ACC112 (cell line): ENCODE measurements around the gene MTMR4.
"Not testable (repeated sequence)": the region's sequence is repeated elsewhere in the genome, so short reads cannot be mapped to it uniquely, and the experiment has no call there.

Source experiments
- H2AFZ ChIP-seq: fragments of 200-600 bp; sonication (generic); one replicate; pipeline ENCODE4 v1.6.0; 2017; ENCODE audit warnings: antibody characterized with exemption, low read length; ENCODE audit not compliant: unreplicated experiment
- H3K27ac ChIP-seq: fragments of 200-600 bp; sonication (generic); 2 replicates; pipeline ENCODE4 v1.5.1; 2014; ENCODE audit warnings: low read depth, mild to moderate bottlenecking, antibody characterized with exemption, low read length, moderate library complexity
- H3K27me3 ChIP-seq: fragments of 200-600 bp; sonication (generic); 2 replicates; pipeline ENCODE4 v1.6.1; 2014; ENCODE audit warnings: mild to moderate bottlenecking, antibody characterized with exemption, low read length, moderate library complexity, mixed read lengths; ENCODE audit not compliant: insufficient read depth
- H3K36me3 ChIP-seq: fragments of 200-600 bp; sonication (generic); 2 replicates; pipeline ENCODE4 v1.6.1; 2016; ENCODE audit warnings: mild to moderate bottlenecking, antibody characterized with exemption, low read length, moderate library complexity, mixed read lengths; ENCODE audit not compliant: insufficient read depth
- H3K4me1 ChIP-seq: fragments of 200-600 bp; sonication (generic); one replicate; pipeline ENCODE4 v1.6.1; 2016; ENCODE audit warnings: low read length, mixed read lengths; ENCODE audit not compliant: insufficient read depth, unreplicated experiment, control insufficient read depth
- H3K4me3 ChIP-seq: fragments of 200-600 bp; sonication (generic); 2 replicates; pipeline ENCODE4 v1.5.1; 2014; ENCODE audit warnings: mild to moderate bottlenecking, low read depth, low read length
- H3K79me2 ChIP-seq: fragments of 200-600 bp; sonication (generic); one replicate; pipeline ENCODE4 v1.6.0; 2016; ENCODE audit warnings: low read length; ENCODE audit not compliant: control insufficient read depth, unreplicated experiment, insufficient read depth

MTMR4 gene

DNA sequence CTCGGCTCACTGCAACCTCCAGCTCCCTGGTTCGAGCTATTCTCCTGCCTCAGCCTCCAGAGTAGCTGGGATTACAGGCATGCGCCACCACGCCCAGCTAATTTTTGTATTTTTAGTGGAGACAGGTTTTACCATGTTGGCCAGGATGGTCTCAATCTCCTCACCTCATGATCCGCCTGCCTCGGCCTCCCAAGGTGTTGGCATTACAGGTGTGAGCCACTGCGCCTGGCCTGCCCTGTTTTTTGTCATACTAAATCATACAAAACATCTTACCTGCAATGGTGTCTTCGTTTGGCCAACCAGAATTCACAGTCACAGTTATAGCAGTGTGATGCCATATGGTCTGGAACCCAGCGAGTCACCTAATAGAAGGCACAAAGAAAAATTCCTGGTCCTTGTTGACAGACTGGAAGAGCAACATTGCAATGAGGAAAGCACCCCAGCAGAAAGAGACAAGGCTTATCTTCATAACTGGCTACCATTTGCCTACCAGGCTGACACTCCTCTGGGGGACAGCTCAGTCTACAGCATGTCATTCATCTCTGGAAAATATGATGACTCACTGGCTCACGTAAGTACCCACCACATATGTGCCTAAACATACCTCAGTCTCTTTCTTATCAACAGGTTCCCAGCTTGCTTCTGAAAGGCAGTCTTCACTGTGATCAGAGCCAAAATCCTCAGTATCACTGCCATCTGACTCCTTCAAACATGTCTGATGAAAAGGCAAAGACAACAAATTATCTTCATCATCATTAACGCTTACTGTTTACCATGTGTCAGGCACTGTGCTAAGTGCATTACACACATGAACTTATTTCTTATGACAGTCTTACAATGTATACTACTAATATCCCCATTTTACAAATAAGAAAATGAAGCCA, 22.0 kb downstream of the MTMR4 start:
- H3K79me2 ChIP-seq, result no peaks in the 10 kb centered on the region
- H3K4me3 ChIP-seq, result no peak overlapping the region
- H2AFZ ChIP-seq, result no peak overlapping the region
- no peaks in the 10 kb centered on the region for H3K27me3 ChIP-seq
- H3K4me1 ChIP-seq, result no peaks in the 10 kb centered on the region
- H3K27ac ChIP-seq, result no peak overlapping the region
- H3K36me3 ChIP-seq, result peaks cover 64% of the 10 kb centered on the region

DNA sequence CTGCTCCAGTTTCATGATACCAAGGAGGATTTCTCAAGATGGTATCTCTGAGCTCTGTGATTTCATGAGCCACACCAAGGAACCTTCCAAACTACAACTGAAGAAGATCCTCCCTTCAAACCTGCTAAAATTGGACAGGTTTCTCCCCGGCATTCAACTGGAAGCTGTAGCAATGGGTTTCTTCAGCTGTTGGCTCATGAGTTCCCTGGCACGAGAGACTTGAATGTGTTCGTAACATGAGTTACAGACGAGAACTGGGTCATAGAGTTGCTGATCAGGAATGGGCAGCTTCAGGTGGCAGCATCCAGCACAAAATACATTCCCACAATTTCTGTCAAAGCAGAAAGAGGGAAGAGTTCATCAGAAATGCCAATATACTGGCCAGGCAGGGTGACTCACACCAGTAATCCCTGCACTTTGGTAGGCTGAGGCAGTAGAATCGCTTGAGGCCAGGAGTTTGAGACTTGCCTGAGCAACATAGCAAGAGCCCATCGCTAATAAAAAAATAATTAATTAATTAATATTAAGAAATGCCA, 22.9 kb downstream of the MTMR4 start:
- Histone ChIP-seq H3K36me3 (peaks cover 60% of the 10 kb centered on the region), H3K4me1 (no peaks in the 10 kb centered on the region)

DNA sequence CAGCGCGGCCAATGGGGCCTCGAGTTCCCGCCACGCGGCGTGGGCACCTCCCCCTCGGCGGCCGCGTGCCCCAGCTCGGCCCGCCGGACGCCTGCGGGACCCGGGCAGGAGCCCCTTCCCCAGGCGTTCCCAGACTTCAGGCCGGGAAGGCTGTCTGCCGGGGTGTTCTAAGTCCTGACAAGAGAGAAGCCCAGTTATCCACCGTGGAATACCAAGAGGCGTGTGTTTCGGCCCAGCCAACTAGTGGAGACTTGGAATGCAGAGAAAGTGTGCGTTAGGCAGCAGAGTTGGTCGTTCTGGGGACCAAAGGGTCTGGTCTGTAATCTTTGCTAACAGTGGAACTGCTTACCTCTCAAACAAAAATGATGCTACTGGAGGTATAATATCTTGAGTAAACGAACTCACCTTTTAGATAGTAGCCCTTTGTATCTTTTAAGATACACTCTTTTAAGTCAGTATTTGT, 26.0 kb downstream of the MTMR4 start:
- Histone ChIP-seq H3K36me3 (peaks cover 41% of the 10 kb centered on the region), H3K79me2 (no peaks in the 10 kb centered on the region), H3K4me3 (no peak overlapping the region)

More for the DNA sequence above, 22.9 kb downstream of the MTMR4 start:
- H2AFZ ChIP-seq, result no peak overlapping the region
- H3K27ac ChIP-seq, result no peak overlapping the region
- no peaks in the 10 kb centered on the region for H3K27me3 ChIP-seq
- no peaks in the 10 kb centered on the region for H3K79me2 ChIP-seq
- no peak overlapping the region for H3K4me3 ChIP-seq

DNA sequence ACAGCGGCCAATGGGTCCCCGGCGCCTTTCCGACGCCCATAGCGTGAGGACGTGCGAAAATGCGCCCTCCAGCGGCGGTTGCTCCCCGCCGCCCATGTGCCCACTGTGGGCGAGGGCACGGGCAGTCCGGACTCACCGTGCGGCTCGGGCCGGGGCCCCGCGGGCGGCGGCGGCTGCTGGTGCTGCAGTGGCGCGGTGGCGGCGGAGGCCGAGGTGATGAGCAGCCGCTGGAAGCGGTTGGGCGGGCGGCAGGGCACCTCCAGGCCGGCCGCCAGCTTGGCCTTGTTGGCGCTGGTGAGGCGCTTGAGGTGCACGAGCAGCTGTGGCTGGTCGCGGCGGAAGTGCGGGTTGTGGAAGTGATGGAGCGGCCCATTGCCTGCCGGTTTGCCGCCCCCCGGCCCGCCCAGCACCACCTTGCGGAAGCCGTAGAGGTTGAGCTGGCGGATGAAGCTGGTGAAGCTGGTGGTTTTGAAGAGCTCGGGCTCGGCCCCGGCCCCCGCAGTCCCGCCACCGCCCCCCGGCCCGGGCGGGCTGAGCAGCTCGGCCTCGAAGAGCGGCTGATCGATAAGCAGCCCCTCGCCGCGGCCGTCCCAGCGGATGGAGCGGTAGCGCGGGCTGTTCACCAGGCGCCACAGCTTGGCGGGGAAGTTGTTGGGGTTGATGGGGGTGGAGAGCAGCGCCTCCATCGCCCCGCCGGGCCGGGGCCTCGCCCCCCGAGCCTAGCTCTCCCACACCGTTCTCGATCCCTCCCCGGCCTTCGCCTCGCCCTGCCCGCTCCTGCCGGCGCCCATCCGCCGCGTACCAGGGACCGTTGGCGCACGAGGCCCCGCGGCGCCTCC, 26.6 kb downstream of the MTMR4 start, which contains the start of gene HSF5:
HSF5 (minus strand) TSS at position 820 of the 839 bp plus-strand sequence; CDS start at position 686, 134 bp downstream.
- H3K79me2 ChIP-seq, result no peaks in the 10 kb centered on the region
- no peak within 1 kb of the TSS for H3K27ac ChIP-seq
- H3K36me3 ChIP-seq, result peaks cover 35% of the 10 kb centered on the region
- H2AFZ ChIP-seq, result no peak within 1 kb of the TSS
- H3K4me1 ChIP-seq, result no peaks in the 10 kb centered on the region
- peaks cover 8% of the 10 kb centered on the region; the same call in 1 of the 2 replicates for H3K27me3 ChIP-seq
- H3K4me3 ChIP-seq, result no peak within 1 kb of the TSS

More for the DNA sequence above, 26.0 kb downstream of the MTMR4 start:
- no peak overlapping the region for H2AFZ ChIP-seq
- H3K27ac ChIP-seq, result no peak overlapping the region
- H3K4me1 ChIP-seq, result no peaks in the 10 kb centered on the region
- H3K27me3 ChIP-seq, result peaks cover 3% of the 10 kb centered on the region; the same call in 1 of the 2 replicates

DNA sequence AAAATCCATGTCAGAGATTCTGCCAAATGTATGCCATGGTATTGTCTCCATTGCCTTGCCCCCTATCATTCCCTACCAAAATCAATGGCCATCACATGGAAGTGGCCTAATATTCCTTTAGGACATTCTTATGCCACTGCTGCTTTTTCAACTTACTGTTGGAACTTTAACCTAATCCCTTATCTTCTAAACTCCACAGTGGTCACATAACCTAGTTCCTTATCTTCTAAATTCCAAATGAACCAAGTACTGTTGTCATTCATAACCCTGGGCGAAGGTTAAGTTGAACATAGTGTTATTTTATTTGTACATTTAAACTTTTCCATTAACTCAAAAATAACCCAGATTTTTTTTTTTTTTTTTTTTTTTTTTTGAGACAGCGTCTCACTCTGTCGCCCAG, 29.8 kb downstream of the MTMR4 start:
- no peaks in the 10 kb centered on the region for H3K4me1 ChIP-seq

DNA sequence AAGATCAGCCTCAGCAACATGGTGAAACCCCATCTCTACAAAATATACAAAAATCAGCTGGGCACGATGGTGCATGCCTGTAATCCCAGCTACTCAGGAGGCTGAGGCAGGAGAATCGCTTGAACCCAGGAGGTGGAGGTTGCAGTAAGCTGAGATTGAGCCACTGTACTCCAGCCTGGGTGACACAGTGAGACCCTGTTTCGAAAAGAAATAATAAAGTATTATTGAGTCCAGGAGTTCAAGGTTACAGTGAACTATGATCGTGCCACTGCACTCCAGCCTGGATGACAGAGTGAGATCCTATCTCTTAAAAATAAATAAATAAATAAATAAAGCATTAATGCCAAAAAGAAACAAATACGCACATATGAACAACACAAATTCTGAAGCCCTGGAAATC, 32.6 kb downstream of the MTMR4 start:
- H2AFZ ChIP-seq, H3K4me1 ChIP-seq, H3K27me3 ChIP-seq, H3K36me3 ChIP-seq, H3K4me3 ChIP-seq, H3K27ac ChIP-seq, H3K79me2 ChIP-seq: not testable (repeated sequence)

More for the DNA sequence above, 29.8 kb downstream of the MTMR4 start:
- H3K27me3 ChIP-seq, result peaks cover 8% of the 10 kb centered on the region; the same call in 1 of the 2 replicates
- H3K4me3 ChIP-seq, result no peak overlapping the region
- peaks cover 13% of the 10 kb centered on the region for H3K36me3 ChIP-seq
- no peak overlapping the region for H3K27ac ChIP-seq
- H2AFZ ChIP-seq, result no peak overlapping the region
- no peaks in the 10 kb centered on the region for H3K79me2 ChIP-seq

DNA sequence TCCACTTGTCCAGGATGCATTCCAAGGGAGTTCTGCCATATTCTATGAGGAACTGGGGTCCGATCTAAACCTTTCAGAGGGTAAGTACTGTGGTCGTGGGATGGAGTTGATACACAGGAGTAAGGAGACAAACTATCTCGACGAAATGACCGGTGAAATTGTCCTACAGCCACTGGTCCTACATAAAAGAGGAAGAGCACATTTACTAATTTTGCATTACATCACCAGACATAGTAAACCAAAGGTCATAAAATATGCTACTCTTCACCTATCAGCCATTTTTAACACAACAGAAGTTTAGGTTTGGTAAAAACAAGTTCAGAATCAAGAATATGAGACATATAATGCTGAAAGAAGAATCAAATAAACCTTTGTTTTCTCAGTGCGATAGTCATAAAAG, 34.3 kb downstream of the MTMR4 start:
- no peak overlapping the region for H3K4me3 ChIP-seq
- no peak overlapping the region for H3K27ac ChIP-seq
- no peaks in the 10 kb centered on the region for H3K36me3 ChIP-seq
- H3K27me3 ChIP-seq, result peaks cover 17% of the 10 kb centered on the region
- no peaks in the 10 kb centered on the region for H3K4me1 ChIP-seq
- H2AFZ ChIP-seq, result no peak overlapping the region
- H3K79me2 ChIP-seq, result no peaks in the 10 kb centered on the region

DNA sequence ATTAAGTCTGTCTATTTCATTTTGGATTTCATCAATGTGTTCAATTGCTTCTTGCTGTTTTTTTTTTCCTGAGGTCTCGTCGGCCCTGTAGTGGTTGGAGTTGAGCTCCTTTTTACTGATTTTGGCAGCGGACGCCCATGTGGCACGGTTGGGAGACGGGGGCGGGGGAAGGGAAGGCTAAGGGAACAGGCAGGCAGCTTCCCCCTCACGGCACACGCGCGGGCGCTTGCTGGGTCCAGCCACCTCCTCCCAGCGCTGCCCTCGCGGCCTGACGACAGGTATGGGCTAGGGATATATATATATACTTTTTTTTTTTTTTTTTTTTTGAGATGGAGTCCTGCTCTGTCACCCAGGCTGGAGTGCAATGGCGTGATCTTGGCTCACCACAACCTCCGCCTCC, 37.6 kb downstream of the MTMR4 start:
- Histone ChIP-seq H3K36me3 (no peaks in the 10 kb centered on the region), H3K27me3 (peaks cover 14% of the 10 kb centered on the region; the same call in 1 of the 2 replicates), H3K4me1 (no peaks in the 10 kb centered on the region), H3K4me3 (no peak overlapping the region), H2AFZ (no peak overlapping the region), H3K79me2 (no peaks in the 10 kb centered on the region), H3K27ac (no peak overlapping the region)

DNA sequence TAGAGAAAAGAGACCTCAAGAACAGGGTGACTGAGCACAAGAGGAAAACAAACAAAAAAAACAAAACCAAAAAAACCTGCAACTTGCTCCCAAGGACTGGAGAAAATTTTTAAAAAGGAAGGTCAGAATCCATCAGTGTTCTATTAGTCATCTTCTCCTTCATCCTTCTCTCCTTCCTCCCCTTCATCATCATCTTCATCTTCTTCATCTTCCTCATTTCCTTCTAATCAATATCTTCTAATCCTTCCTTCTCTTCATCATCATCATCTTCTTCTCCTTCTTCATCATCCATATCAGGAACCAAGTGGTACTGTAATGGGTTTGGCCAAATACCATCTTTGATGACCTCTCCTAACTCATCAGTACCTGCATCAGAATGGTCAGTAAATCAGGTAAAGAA, 38.5 kb downstream of the MTMR4 start:
- peaks cover 14% of the 10 kb centered on the region; the same call in 1 of the 2 replicates for H3K27me3 ChIP-seq
- H3K27ac ChIP-seq, result no peak overlapping the region
- H3K4me3 ChIP-seq, result no peak overlapping the region
- H3K36me3 ChIP-seq, result no peaks in the 10 kb centered on the region
- H3K4me1 ChIP-seq, result no peaks in the 10 kb centered on the region
- no peaks in the 10 kb centered on the region for H3K79me2 ChIP-seq
- H2AFZ ChIP-seq, result no peak overlapping the region

DNA sequence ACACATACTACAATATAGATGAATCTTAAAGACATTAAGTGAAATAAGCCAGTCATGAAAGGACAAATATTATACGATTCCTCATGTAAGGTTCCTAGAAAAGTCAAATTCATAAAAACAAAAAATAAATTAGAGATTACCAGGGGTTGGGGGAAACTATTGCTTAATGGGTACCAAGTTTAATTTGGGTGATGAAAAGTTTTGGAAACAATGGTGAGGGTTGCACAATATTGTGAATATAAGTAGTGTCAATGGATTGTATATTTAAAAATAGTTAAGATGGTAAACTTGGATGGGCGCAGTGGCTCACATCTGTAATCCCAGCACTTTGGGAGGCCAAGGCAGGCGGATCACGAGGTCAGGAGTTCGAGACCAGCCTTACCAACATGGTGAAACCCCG, 44.1 kb downstream of the MTMR4 start:
- H3K27me3 ChIP-seq, result peaks cover 50% of the 10 kb centered on the region

More for the DNA sequence above, 44.1 kb downstream of the MTMR4 start:
- Histone ChIP-seq H3K4me1 (no peaks in the 10 kb centered on the region), H3K79me2 (no peaks in the 10 kb centered on the region), H3K4me3 (no peak overlapping the region), H3K27ac (no peak overlapping the region), H3K36me3 (no peaks in the 10 kb centered on the region), H2AFZ (no peak overlapping the region)
